HG03108 (cell line): Measurements from ENCODE around the gene TINCR.

ENCODE experiments used
- ATAC-seq: cut with Tn5 transposase; IDR thresholded peaks from one replicate; pipeline ENCODE4 v1.9.1; 2021; ENCODE audit warnings: moderate library complexity; ENCODE audit not compliant: unreplicated experiment

TINCR gene

GRCh38 chr19:5590151-5590864 lies 22.6 kb upstream of the TINCR start:
- no peak for ATAC-seq

GRCh38 chr19:5588906-5589676 lies 21.3 kb upstream of the TINCR start:
- ATAC-seq: no peak

- ATAC-seq: no peak
Measured at GRCh38 chr19:5588441-5588840, 20.7 kb upstream of the TINCR start.

- ATAC-seq: no peak
Measured at GRCh38 chr19:5587661-5588060, 19.9 kb upstream of the TINCR start.

- no peak for ATAC-seq
Measured at GRCh38 chr19:5587071-5587455, 19.3 kb upstream of the TINCR start.

- no peak for ATAC-seq
Measured at GRCh38 chr19:5586300-5587070, 18.7 kb upstream of the TINCR start.

GRCh38 chr19:5585461-5586299 lies 17.9 kb upstream of the TINCR start:
- no peak for ATAC-seq

- ATAC-seq: no peak
Measured at GRCh38 chr19:5580161-5580571, 12.4 kb upstream of the TINCR start.

GRCh38 chr19:5579697-5580096 lies 11.9 kb upstream of the TINCR start:
- ATAC-seq: no peak

GRCh38 chr19:5579286-5579685 lies 11.5 kb upstream of the TINCR start:
- ATAC-seq: no peak

- no peak for ATAC-seq
Measured at GRCh38 chr19:5578097-5578846, 10.5 kb upstream of the TINCR start.

- ATAC-seq: no peak
Measured at GRCh38 chr19:5575590-5575989, 7.8 kb upstream of the TINCR start.

GRCh38 chr19:5572556-5573286 lies 5.0 kb upstream of the TINCR start:
- no peak for ATAC-seq

- no peak for ATAC-seq
Measured at GRCh38 chr19:5571777-5572176, 4.0 kb upstream of the TINCR start.

- ATAC-seq: no peak
Measured at GRCh38 chr19:5567970-5568407, 236 bp upstream of the TINCR start.

GRCh38 chr19:5564930-5565329 lies 2.8 kb downstream of the TINCR start:
- ATAC-seq: no peak

- ATAC-seq: no peak
Measured at GRCh38 chr19:5563935-5564612, 3.7 kb downstream of the TINCR start.

- ATAC-seq: no peak
Measured at GRCh38 chr19:5563008-5563431, 4.7 kb downstream of the TINCR start.

GRCh38 chr19:5562280-5562679 lies 5.5 kb downstream of the TINCR start:
- no peak for ATAC-seq
